Spleen (tissue), 11 donors: ENCODE results near the gene ST6GALNAC3. TPM values are rescaled to one million over a fixed set of nuclear protein-coding genes. Genes with fewer than 3 reads are reported as not detected.

Experiments
- DNase-seq: peaks from one replicate; pipeline ENCODE4 v3.0.0-alpha.2; 2020
- H3K27ac ChIP-seq, 8 donors: fragments of 200-600 bp; sonication (generic) in 7 of 8; 1 replicate in 4 of 8; 2 replicates in 4 of 8; pipeline versions ENCODE4 v1.5.0 to v1.8.0; 2016 to 2021; ENCODE audit warnings: inconsistent platforms in 4 of 8, mild to moderate bottlenecking in 4 of 8, moderate library complexity in 1 of 8
- H3K27me3 ChIP-seq, 7 donors: fragments of 200-600 bp; sonication (generic) in 6 of 7; replicated peaks in 1 of 7; 1 replicate in 4 of 7; 2 replicates in 3 of 7; pipeline versions ENCODE4 v1.5.0 to v1.8.0; 2016 to 2021; ENCODE audit warnings: inconsistent platforms in 3 of 7, mild to moderate bottlenecking in 1 of 7
- H3K36me3 ChIP-seq, 6 donors: fragments of 200-600 bp; sonication (generic) in 5 of 6; 1 replicate in 4 of 6; 2 replicates in 2 of 6; pipeline versions ENCODE4 v1.5.0 to v1.8.0; 2016 to 2021; ENCODE audit warnings: inconsistent platforms in 2 of 6
- H3K4me1 ChIP-seq, 6 donors: fragments of 200-600 bp; sonication (generic) in 5 of 6; 1 replicate in 3 of 6; 2 replicates in 3 of 6; pipeline versions ENCODE4 v1.5.0 to v1.8.0; 2016 to 2021; ENCODE audit warnings: inconsistent platforms in 3 of 6
- H3K4me3 ChIP-seq, 8 donors: fragments of 200-600 bp; sonication (generic) in 7 of 8; 1 replicate in 4 of 8; 2 replicates in 4 of 8; pipeline versions ENCODE4 v1.5.0 to v1.8.0; 2016 to 2021; ENCODE audit warnings: inconsistent platforms in 4 of 8, mild to moderate bottlenecking in 4 of 8, moderate library complexity in 2 of 8
- H3K9me3 ChIP-seq, 8 donors: fragments of 200-600 bp; sonication (generic) in 7 of 8; 1 replicate in 4 of 8; 2 replicates in 4 of 8; pipeline versions ENCODE4 v1.5.0 to v1.8.0; 2016 to 2021; ENCODE audit warnings: inconsistent platforms in 4 of 8
- CTCF ChIP-seq, 11 experiments: fragments of 200-600 bp in 7 of 11; fragments of 450-650 bp in 4 of 11; sonication (generic) in 4 of 11; IDR thresholded peaks in 8 of 11; conservative IDR thresholded peaks in 3 of 11; 1 replicate in 7 of 11; 2 replicates in 4 of 11; pipeline versions ENCODE4 v1.4.0 to v1.8.0; 2016 to 2021; ENCODE audit warnings: antibody characterized with exemption in 11 of 11, inconsistent platforms in 4 of 11, mild to moderate bottlenecking in 1 of 11
- POLR2A ChIP-seq, 3 donors: fragments of 450-650 bp; IDR thresholded peaks; one replicate each; pipeline ENCODE4 v1.5.1; 2017; ENCODE audit warnings: antibody characterized with exemption in 3 of 3, mild to moderate bottlenecking in 1 of 3
- POLR2AphosphoS5 ChIP-seq, 3 donors: sonication (generic); formaldehyde crosslinking; IDR thresholded peaks; one replicate each; pipeline ENCODE4 v1.5.1; 2017; ENCODE audit warnings: antibody characterized with exemption in 3 of 3
- WGBS, 5 donors: extraction: QIAGEN DNeasy Blood & Tissue Kit in 3 of 5; methylation state at CpG; one replicate each; pipeline versions ENCODE4 v1.1.5 to v1.1.7; 2013 to 2018; 5-methylcytosine and 5-hydroxymethylcytosine counted together
- intact Hi-C: fragments of 100-400 bp; cut with DNase I; formaldehyde crosslinking; loops from one replicate; pipeline ENCODE4 v1.15.0; 2023; ENCODE audit warnings: low total_unique reads
- polyA plus RNA-seq, 3 donors: library from polyadenylated mRNA; stranded (reverse); fragments of 200-250 nt; gene quantifications; one replicate each; pipeline ENCODE4 v1.2.1, GENCODE V29; 2013
- total RNA-seq, 7 donors: library from RNA; depleted of rRNA in 3 of 7; stranded (reverse); fragments of >200 nt in 3 of 7; fragmentation: NEBNext Ultra II Directional in 4 of 7; extraction: Animal tissue kit (Norgen Biotek cat#: 25700) in 4 of 7; gene quantifications; one replicate each; pipeline versions ENCODE4 v1.1.0 to v1.2.1, GENCODE V29; 2016 to 2021
- donor health status: healthy with polysubstance abuse.
- donor health status: DM: no; HTN: no; CAD: no; lungs with moderate emphysema.
- donor health status: DM: no; HTN: no; CAD: no.
- donor health status: Bipolar disorder and iron deficiency.
- donor health status: healthy.
- donor health status: DM: no; HTN: no; CAD: no.
- donor health status: DM: yes; HTN: yes; CAD: no.

The ST6GALNAC3 gene
- total and polyA plus RNA-seq, 10 donors, result 0.93 to 24.7 (median 10.1) TPM

DNA sequence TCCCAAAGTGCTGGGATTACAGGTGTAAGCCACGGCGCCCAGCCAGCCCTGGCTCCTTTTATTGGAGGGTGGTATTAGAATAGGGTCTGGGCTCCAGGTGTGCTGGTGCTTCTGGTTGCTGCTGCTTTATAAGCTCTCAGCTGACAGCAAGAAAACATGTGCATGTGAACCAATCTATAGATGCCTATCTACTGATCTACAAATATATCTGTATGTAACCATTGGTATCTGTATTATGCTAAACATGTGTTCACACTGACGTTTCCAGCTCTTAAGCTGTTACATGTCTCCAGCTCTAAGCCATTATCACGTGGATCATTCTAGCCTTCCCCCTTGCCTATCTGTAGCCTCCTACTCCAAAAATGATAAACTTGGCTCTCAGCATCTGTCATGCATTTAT, 82.4 kb downstream of the ST6GALNAC3 start:
- 88 to 95% (median 93%) methylated on average over 4 of the region's 4 CpGs for WGBS, 5 donors

DNA sequence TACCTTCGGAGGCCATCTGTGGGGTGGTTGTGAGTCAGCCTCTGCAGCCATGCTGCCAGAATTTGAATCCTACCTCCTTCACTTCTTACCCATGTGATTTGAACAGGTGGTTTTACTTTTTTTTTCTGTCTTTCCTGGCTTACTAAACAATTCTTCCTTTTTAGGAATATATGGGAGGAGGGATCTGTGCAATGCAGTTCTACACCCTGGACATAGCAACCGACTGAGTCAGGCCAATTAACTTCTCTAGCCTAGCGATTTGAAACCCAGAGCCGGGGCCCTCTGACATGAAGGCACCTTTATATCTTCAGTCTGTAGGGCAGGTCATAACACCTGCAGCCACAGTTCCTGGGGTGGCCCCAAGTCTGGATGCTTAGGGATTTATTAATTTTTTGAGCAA, 83.6 kb downstream of the ST6GALNAC3 start:
- Histone ChIP-seq H3K4me3 (no peak overlapping the region), H3K9me3 (no peaks in the 10 kb centered on the region), H3K27ac (no peak overlapping the region), H3K36me3 (no peaks in the 10 kb centered on the region), H3K27me3 (no peaks in the 10 kb centered on the region), H3K4me1 (peaks cover 0 to 17% (median 13%) of the 10 kb centered on the region in 6 donors)
- intact Hi-C loops, result no loop called here
- DNase-seq, result no peak
- 92 to 97% (median 94%) methylated on average over 4 of the region's 4 CpGs for WGBS, 5 donors
- TF ChIP-seq CTCF (IDR thresholded peaks at IDR 0.05 in 8 of 11, conservative IDR thresholded peaks at IDR 0.05 in 3 of 11), result no peak
- TF ChIP-seq POLR2AphosphoS5 (IDR thresholded peaks at IDR 0.05), result no peak
- TF ChIP-seq POLR2A (IDR thresholded peaks at IDR 0.05), result no peak

More for the DNA sequence above, 82.4 kb downstream of the ST6GALNAC3 start:
- H3K27ac ChIP-seq, result no peak overlapping the region
- no peaks in the 10 kb centered on the region for H3K9me3 ChIP-seq
- no peak for DNase-seq
- H3K4me1 ChIP-seq, result peaks cover 0 to 17% (median 13%) of the 10 kb centered on the region in 6 donors
- H3K27me3 ChIP-seq, result no peaks in the 10 kb centered on the region
- no peak overlapping the region for H3K4me3 ChIP-seq
- intact Hi-C loops, result no loop called here
- TF ChIP-seq POLR2A (IDR thresholded peaks at IDR 0.05), result no peak
- no peak for TF ChIP-seq POLR2AphosphoS5 (IDR thresholded peaks at IDR 0.05)
- no peak for TF ChIP-seq CTCF (IDR thresholded peaks at IDR 0.05 in 8 of 11, conservative IDR thresholded peaks at IDR 0.05 in 3 of 11)
- H3K36me3 ChIP-seq, result no peaks in the 10 kb centered on the region

DNA sequence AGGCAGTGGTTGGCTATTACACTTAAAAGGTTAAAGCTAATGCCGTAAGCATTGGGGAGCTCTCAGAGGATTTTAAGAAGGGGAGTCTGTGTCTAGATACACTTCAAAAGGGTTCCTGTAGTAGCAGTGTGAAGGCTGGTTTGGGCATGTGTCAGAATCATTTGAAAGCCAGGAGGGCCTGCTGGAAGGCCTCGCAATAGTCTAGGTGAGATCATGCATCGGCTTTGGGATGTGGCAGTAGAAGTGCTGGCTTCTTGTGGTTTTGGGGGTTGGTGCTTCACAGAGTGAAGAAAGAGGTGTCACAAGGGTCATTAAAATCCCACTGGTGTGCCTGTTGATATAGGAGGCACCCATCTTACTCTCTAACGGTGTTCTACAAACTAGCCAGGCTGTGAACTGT, 85.7 kb downstream of the ST6GALNAC3 start:
- no peak for DNase-seq

GRCh38 chr1:76161451-76161850, 86.9 kb downstream of the ST6GALNAC3 start:
- intact Hi-C loops, result no loop called here
- no peaks in the 10 kb centered on the region for H3K4me1 ChIP-seq
- no peak overlapping the region for H3K27ac ChIP-seq
- no peak for DNase-seq
- no peaks in the 10 kb centered on the region for H3K27me3 ChIP-seq
- no peak for TF ChIP-seq POLR2A (IDR thresholded peaks at IDR 0.05)
- TF ChIP-seq POLR2AphosphoS5 (IDR thresholded peaks at IDR 0.05), result no peak
- no peak for TF ChIP-seq CTCF (IDR thresholded peaks at IDR 0.05 in 8 of 11, conservative IDR thresholded peaks at IDR 0.05 in 3 of 11)
- no peaks in the 10 kb centered on the region for H3K36me3 ChIP-seq
- 91 to 98% (median 93%) methylated on average over 2 of the region's 2 CpGs for WGBS, 5 donors
- H3K9me3 ChIP-seq, result peaks cover 0 to 3% (median 0%) of the 10 kb centered on the region in 8 donors
- no peak overlapping the region for H3K4me3 ChIP-seq

More for the DNA sequence above, 85.7 kb downstream of the ST6GALNAC3 start:
- H3K27me3 ChIP-seq, result no peaks in the 10 kb centered on the region
- H3K4me3 ChIP-seq, result no peak overlapping the region
- no peak overlapping the region for H3K27ac ChIP-seq
- peaks cover 0 to 2% (median under 1%) of the 10 kb centered on the region in 6 donors for H3K4me1 ChIP-seq
- 70 to 95% (median 86%) methylated on average over 4 of the region's 4 CpGs for WGBS, 5 donors
- no peaks in the 10 kb centered on the region for H3K36me3 ChIP-seq
- TF ChIP-seq POLR2AphosphoS5 (IDR thresholded peaks at IDR 0.05), result no peak
- no peak for TF ChIP-seq POLR2A (IDR thresholded peaks at IDR 0.05)
- no peak for TF ChIP-seq CTCF (IDR thresholded peaks at IDR 0.05 in 8 of 11, conservative IDR thresholded peaks at IDR 0.05 in 3 of 11)
- no peaks in the 10 kb centered on the region for H3K9me3 ChIP-seq
- intact Hi-C loops, result no loop called here
